Epidermal melanocyte (primary cell): ENCODE data around the gene KIF16B.
"Not testable (repeated sequence)": the region's sequence is repeated elsewhere in the genome, so short reads cannot be mapped to it uniquely, and the experiment has no call there.

Experiments
- DNase-seq: peaks from one replicate; pipeline ENCODE4 v3.0.0; 2011; ENCODE audit warnings: low spot score; ENCODE audit not compliant: insufficient read length

Gene KIF16B

DNA sequence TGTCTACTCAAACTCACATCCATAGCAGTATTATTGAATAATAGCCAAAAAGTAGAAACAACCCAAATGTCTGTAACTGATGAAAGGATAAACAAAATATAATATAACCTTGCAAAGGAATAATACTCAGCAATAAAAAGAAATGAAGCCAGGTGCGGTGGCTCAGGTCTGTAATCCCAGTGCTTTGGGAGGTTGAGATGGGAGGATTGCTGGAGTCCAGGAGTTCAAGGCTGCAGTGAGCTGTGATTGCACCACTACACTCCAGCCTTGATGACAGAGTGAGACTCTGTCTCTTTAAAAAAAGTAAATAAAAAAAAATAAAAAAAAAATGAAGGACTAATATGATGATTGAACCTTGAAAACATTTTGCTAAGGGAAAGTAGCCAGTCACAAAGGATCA lies 22.1 kb upstream of the KIF16B start:
- no peak for DNase-seq

DNA sequence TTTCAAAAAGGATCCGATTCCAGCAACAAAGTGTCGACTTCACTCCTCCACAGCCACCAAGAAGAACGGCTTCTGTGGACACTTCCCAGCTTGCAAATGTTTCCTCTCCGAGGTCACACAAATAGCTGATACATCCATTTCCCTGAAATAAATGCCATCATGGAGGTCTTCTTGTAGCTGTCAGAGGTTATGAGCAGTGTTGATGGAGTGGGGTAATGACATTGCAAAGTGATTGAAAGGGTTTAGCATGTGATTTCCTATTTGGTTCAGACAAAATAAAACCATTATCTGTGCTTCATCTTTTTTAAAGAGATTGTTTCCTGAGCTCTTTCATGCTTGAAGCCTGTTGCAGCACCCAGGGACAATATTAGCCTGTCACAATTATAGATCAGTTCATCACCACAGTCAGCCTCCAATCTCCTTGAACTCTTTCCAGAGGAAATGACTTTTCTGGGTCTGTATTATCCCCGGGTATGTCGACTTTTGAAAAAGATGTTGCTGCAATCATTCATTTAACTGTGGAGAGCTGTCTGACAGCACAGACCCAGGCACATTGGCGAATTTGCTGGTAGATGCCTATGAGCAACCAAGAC lies 16.9 kb upstream of the KIF16B start:
- no peak for DNase-seq

GRCh38 chr20:16589623-16590022 lies 16.4 kb upstream of the KIF16B start:
- DNase-seq: no peak

DNA sequence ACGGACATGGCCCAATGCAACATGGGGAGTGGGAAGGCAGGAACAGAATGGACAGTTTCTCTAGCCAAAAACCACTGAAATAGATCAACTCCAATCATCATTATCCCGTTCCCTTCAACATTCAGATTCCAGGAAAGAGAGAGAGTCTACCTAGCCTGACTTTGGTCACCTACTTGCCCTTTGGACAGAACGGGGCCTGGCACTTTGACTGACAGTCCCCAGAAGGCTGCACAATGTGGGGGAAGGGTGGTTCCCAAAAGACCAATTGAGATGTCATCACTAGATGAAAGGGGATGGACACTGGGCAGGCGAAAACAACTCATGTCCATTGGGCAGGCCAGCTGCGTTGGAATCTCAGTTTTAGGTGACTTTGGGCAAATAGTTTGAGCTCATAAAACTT lies 15.0 kb upstream of the KIF16B start:
- no peak for DNase-seq

- DNase-seq: no peak
Measured at GRCh38 chr20:16587066-16587465, 13.8 kb upstream of the KIF16B start.

DNA sequence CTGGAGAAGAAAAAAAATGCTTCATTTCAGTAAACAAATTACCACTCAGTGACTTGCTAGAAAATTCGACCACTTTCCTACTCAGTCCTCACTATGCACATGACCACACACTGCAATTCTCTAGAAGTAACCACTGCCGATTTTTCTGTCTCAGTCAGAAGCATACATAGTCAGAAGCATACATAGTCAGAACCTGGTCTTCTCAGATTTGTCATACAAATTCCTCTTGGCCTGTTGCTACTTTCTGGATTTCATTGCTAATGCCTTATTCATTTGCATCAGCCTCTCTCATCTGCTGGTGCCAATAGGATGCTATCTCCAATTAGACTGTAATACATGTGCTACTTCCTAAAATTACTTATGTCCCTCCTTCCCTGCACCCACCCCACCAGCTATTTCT lies 10.2 kb upstream of the KIF16B start:
- no peak for DNase-seq

GRCh38 chr20:16581241-16581640 lies 8.0 kb upstream of the KIF16B start:
- DNase-seq: no peak

DNA sequence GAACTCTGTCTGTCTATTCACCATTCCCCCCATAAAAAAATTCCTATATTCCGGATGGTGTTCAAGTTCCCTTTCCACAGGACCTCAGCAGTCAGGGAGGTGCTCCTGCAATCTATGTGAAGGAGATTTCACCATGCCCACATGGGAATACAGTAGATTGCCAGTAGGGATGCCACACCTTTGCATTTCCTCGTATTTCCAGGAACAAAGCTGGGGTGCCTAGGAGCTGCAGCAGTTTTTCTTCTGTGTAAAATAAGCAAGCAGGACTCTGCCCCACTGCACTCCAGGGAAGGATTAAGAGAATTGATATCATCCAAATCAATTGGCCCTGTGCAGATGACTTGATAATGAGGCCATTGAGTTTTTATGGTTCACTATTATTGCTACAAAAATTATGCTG lies 7.4 kb upstream of the KIF16B start:
- DNase-seq: no peak

DNA sequence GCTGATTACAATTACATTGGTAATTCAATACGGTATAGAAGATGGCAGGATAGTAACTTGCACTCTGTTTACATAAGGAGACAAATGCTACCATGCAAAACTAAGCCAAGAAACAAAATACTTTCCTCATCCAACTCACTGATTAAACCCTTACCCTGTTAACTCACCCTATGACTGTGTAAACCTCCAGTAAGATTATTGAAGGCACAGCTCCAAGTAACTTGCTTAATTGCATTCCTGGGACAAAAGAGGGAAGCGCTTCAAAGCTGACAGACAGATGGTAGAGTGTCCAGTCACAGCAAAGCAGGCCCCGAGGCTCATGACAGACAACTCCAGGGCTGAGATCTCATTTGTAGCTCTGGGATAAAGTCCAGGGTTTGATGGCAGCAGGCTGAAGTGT lies 6.9 kb upstream of the KIF16B start:
- DNase-seq: no peak

DNA sequence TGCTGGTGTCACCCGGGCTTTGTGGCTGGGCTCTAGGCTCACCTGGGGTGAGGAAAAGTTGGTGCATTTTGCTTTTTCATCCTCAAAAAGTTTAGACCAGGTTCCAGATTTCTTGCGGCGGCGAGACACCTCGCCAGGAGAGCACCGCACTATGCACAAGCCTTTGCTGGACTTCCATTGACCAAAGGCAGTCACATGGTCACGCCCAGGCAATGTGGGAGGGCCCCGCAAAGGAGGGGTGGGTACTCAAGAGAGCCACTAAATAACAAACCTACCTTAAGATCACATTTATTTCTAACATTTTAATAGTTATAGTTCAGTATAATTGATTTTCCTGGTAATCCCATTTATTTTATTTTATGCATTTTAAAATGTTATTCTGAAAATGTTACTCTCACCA lies 3.0 kb upstream of the KIF16B start:
- no peak for DNase-seq

GRCh38 chr20:16575390-16576140 lies 2.3 kb upstream of the KIF16B start:
- DNase-seq: no peak

DNA sequence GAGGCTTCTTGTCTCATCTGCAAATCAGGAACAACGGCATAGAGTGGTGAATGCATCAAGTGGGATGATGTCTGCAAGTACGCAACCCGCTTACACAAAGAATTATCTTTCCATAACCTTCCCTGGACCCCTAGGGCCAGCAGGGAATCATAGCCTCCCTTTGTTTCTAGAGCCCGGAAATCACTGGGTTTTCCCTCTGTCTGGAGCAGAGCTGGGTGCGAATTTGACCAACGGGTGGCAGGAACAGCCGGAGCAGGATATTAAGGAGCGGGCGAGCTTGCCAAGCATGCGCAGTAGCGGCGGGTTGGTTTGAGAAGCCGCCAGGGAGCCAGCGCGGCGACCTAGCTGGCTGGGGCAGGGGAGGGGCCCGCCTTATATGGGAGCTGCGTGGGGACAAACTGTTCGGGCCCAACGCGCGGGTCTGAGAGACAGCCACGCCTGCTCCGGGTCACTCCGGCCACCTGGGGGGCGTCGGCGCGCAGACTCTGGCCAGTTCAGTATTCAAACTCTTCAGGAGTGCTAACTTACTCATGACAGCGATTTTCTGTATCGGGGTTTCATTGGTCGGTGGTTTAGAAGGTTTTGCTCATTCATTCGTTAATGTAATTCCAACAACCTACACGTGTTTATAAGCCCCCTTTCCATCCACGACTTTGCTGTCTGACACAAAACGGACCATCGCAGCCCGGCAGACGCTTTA lies 1.6 kb upstream of the KIF16B start:
- peak; percentile 90 for DNase-seq

GRCh38 chr20:16571333-16571732 lies 1.9 kb downstream of the KIF16B start:
- no peak for DNase-seq

GRCh38 chr20:16569246-16570153 lies 3.7 kb downstream of the KIF16B start:
- no peak for DNase-seq

GRCh38 chr20:16566080-16566479 lies 7.2 kb downstream of the KIF16B start:
- no peak for DNase-seq

GRCh38 chr20:16564079-16564478 lies 9.2 kb downstream of the KIF16B start:
- DNase-seq: not testable (repeated sequence)

- DNase-seq: no peak
Measured at GRCh38 chr20:16563066-16563806, 10.0 kb downstream of the KIF16B start.

- no peak for DNase-seq
Measured at GRCh38 chr20:16562259-16562658, 11.0 kb downstream of the KIF16B start.

- no peak for DNase-seq
Measured at GRCh38 chr20:16560661-16561060, 12.6 kb downstream of the KIF16B start.

- no peak for DNase-seq
Measured at GRCh38 chr20:16560216-16560615, 13.0 kb downstream of the KIF16B start.

DNA sequence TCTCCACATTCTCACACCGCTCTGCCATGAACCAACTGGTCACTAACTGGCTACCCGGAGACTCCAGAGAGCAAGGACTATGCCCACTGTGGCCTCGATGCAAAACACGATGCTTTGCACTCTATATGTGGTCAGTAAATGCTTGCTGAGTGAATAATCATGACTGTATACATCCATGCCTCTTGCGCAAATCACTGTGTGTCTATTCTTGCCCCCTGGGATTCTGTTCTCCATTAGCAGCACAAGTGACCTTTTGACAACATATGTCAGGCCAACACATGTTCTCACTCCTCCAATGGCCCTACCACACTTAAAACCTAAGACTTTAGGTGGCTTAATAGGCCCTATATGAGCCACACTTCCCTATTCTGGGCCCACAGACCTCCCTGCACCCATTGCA lies 16.9 kb downstream of the KIF16B start:
- DNase-seq: no peak
